ENCODE measurements around the gene STOML1.

The STOML1 gene

GRCh38 chr15:73981761-73982221 is 10.3 kb downstream of the STOML1 start:
- no peak for TF ChIP-seq TAF1 (IDR thresholded peaks at IDR 0.05; ENCODE audit: borderline replicate concordance, insufficient read depth, low read length)
- TF ChIP-seq FOXP2 (optimal IDR thresholded peaks at IDR 0.05; ENCODE audit: borderline replicate concordance, extremely low read depth, extremely low read length, insufficient read depth): no peak
- TF ChIP-seq REST (IDR thresholded peaks at IDR 0.05; ENCODE audit: insufficient read depth in 1 of 2, low read depth in 2 of 2, low read length in 2 of 2): no peak
- TF ChIP-seq SIN3A (IDR thresholded peaks at IDR 0.05; ENCODE audit: borderline replicate concordance, insufficient read depth, low read length): no peak
- TF ChIP-seq POLR2AphosphoS5 (IDR thresholded peaks at IDR 0.05; ENCODE audit: low read depth, low read length): no peak

- TF ChIP-seq SIN3A (IDR thresholded peaks at IDR 0.05; ENCODE audit: borderline replicate concordance, insufficient read depth, low read length) (no peak), REST (IDR thresholded peaks at IDR 0.05; ENCODE audit: insufficient read depth in 1 of 2, low read depth in 2 of 2, low read length in 2 of 2) (no peak), TAF1 (IDR thresholded peaks at IDR 0.05; ENCODE audit: borderline replicate concordance, insufficient read depth, low read length) (no peak), FOXP2 (optimal IDR thresholded peaks at IDR 0.05; ENCODE audit: borderline replicate concordance, extremely low read depth, extremely low read length, insufficient read depth) (no peak), POLR2AphosphoS5 (IDR thresholded peaks at IDR 0.05; ENCODE audit: low read depth, low read length) (no peak)
Observed at GRCh38 chr15:73979636-73980035, 12.5 kb downstream of the STOML1 start.

GRCh38 chr15:73978896-73979295 is 13.2 kb downstream of the STOML1 start:
- TF ChIP-seq REST (IDR thresholded peaks at IDR 0.05; ENCODE audit: insufficient read depth in 1 of 2, low read depth in 2 of 2, low read length in 2 of 2) (no peak), SIN3A (IDR thresholded peaks at IDR 0.05; ENCODE audit: borderline replicate concordance, insufficient read depth, low read length) (no peak), FOXP2 (optimal IDR thresholded peaks at IDR 0.05; ENCODE audit: borderline replicate concordance, extremely low read depth, extremely low read length, insufficient read depth) (no peak), TAF1 (IDR thresholded peaks at IDR 0.05; ENCODE audit: borderline replicate concordance, insufficient read depth, low read length) (no peak), POLR2AphosphoS5 (IDR thresholded peaks at IDR 0.05; ENCODE audit: low read depth, low read length) (no peak)

- TF ChIP-seq POLR2AphosphoS5 (IDR thresholded peaks at IDR 0.05; ENCODE audit: low read depth, low read length) (no peak), FOXP2 (optimal IDR thresholded peaks at IDR 0.05; ENCODE audit: borderline replicate concordance, extremely low read depth, extremely low read length, insufficient read depth) (no peak), REST (IDR thresholded peaks at IDR 0.05; ENCODE audit: insufficient read depth in 1 of 2, low read depth in 2 of 2, low read length in 2 of 2) (no peak), TAF1 (IDR thresholded peaks at IDR 0.05; ENCODE audit: borderline replicate concordance, insufficient read depth, low read length) (no peak), SIN3A (IDR thresholded peaks at IDR 0.05; ENCODE audit: borderline replicate concordance, insufficient read depth, low read length) (no peak)
Observed at GRCh38 chr15:73972984-73973682, 19.0 kb downstream of the STOML1 start.

All from PFSK-1 (cell line).